ENCODE results near the gene TNIP2.

The TNIP2 gene

DNA sequence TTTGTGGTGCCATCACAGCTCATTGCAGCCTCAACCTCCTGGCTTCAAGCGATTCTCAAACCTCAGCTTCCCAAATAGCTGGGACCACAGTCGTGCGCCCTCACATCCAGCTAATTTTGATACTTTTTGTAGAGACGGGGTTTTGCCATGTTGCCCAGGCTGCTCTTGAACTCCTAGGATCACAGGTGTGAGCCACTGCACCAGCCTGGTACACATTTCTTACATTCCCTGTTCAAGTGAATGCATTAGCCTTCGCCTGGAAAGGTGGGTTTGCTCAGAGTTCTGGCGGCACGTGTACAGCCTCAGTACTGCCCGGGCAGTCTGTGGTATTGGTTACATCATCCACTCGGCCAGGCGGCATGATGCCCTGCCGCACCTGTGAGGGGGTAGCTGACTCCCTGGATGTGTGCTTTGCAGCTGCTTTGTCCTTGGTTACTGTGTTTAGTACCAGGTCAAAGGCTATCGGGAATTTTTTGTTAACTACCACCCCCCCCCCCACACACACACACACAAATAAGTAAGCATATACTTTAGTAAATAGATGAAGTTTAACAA is 57.1 kb downstream of the TNIP2 start:
- H3K27ac ChIP-seq, result no peak overlapping the region
- no peak overlapping the region for H3K4me3 ChIP-seq (ENCODE audit: low read depth in 1 of 2, low read length in 1 of 2)
- no peaks in the 10 kb centered on the region for H3K9me3 ChIP-seq
- H3K4me1 ChIP-seq (ENCODE audit: control insufficient read depth in 1 of 2, insufficient read depth in 1 of 2, low read depth in 1 of 2, low read length in 1 of 2), result no peaks in the 10 kb centered on the region
- TF ChIP-seq, protein P1, sequence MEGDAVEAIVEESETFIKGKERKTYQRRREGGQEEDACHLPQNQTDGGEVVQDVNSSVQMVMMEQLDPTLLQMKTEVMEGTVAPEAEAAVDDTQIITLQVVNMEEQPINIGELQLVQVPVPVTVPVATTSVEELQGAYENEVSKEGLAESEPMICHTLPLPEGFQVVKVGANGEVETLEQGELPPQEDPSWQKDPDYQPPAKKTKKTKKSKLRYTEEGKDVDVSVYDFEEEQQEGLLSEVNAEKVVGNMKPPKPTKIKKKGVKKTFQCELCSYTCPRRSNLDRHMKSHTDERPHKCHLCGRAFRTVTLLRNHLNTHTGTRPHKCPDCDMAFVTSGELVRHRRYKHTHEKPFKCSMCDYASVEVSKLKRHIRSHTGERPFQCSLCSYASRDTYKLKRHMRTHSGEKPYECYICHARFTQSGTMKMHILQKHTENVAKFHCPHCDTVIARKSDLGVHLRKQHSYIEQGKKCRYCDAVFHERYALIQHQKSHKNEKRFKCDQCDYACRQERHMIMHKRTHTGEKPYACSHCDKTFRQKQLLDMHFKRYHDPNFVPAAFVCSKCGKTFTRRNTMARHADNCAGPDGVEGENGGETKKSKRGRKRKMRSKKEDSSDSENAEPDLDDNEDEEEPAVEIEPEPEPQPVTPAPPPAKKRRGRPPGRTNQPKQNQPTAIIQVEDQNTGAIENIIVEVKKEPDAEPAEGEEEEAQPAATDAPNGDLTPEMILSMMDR (IDR thresholded peaks at IDR 0.05), result no peak
- H3K36me3 ChIP-seq, result peaks cover 99% of the 10 kb centered on the region
- no peaks in the 10 kb centered on the region for H3K27me3 ChIP-seq

DNA sequence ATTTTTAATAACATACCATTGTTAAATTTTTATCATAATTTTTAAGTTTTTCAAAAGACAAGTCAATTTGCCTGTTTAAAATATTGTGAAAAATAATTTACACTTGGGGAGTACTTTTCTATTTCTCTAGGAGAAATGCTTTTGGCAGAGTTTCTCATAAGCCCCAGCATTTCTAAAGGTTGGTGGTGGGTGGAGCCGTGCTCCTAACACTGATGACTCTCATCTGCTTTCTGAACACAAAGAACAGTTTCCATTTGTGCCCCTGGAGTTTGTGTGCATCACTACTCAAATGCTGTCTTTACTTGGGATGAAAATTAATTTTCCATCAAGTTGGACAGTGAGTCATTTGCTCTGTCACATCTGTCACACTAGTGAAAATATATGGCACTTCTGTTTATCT is 57.6 kb downstream of the TNIP2 start:
- H3K27ac ChIP-seq, result no peak overlapping the region
- H3K4me1 ChIP-seq (ENCODE audit: control insufficient read depth in 1 of 2, insufficient read depth in 1 of 2, low read depth in 1 of 2, low read length in 1 of 2), result no peaks in the 10 kb centered on the region
- no peaks in the 10 kb centered on the region for H3K27me3 ChIP-seq
- TF ChIP-seq, protein P1 (IDR thresholded peaks at IDR 0.05), result no peak
- no peak overlapping the region for H3K4me3 ChIP-seq (ENCODE audit: low read depth in 1 of 2, low read length in 1 of 2)
- H3K36me3 ChIP-seq, result peaks cover 99% of the 10 kb centered on the region
- H3K9me3 ChIP-seq, result no peaks in the 10 kb centered on the region

DNA sequence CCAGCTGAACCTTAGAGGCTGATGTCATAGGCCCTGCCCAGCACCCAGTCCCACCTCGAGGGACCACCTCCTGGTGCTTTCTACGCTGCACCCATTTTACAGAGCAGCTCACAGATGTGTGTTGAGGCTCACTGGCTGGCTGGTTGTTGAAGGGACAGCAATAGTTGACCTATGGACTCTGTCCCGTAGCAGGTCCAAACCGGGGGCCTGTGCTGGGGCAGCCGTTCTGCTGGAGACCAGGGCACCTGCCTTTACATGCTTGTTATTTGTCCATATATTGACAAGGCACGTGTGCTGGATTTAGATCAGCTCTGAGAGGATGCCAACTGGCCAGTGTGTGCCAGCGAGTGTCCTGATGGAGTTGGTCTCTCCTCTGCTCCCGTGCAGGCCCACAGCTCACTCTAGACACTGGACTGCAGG is 58.1 kb downstream of the TNIP2 start:
- H3K4me3 ChIP-seq (ENCODE audit: low read depth in 1 of 2, low read length in 1 of 2), result no peak overlapping the region
- TF ChIP-seq, protein P1 (IDR thresholded peaks at IDR 0.05), result no peak
- H3K36me3 ChIP-seq, result peaks cover 99% of the 10 kb centered on the region

DNA sequence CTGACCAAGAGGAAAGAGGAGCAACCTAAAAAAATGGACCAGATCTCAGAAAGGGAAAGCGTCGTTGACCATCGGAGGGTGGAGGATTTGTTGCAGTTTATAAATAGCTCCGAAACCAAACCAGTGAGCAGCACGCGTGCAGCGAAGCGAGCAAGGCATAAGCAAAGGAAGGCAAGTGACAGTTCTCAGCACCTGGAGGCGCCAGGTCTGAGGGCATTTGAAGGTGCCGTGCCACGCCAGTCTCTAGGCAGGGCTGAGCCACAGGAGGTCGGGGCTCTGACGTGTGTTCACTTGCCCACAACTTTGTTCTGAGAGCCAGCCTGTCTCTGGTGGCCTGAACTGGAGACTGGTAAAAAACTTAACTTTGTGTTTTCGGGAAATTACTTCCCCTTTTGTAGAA is 59.7 kb downstream of the TNIP2 start:
- no peaks in the 10 kb centered on the region for H3K9me3 ChIP-seq
- H3K27ac ChIP-seq, result peak overlapping the region; percentile 14

More for the DNA sequence above, 58.1 kb downstream of the TNIP2 start:
- Histone ChIP-seq H3K9me3 (no peaks in the 10 kb centered on the region), H3K27ac (no peak overlapping the region), H3K4me1 (ENCODE audit: control insufficient read depth in 1 of 2, insufficient read depth in 1 of 2, low read depth in 1 of 2, low read length in 1 of 2) (no peaks in the 10 kb centered on the region), H3K27me3 (no peaks in the 10 kb centered on the region)

DNA sequence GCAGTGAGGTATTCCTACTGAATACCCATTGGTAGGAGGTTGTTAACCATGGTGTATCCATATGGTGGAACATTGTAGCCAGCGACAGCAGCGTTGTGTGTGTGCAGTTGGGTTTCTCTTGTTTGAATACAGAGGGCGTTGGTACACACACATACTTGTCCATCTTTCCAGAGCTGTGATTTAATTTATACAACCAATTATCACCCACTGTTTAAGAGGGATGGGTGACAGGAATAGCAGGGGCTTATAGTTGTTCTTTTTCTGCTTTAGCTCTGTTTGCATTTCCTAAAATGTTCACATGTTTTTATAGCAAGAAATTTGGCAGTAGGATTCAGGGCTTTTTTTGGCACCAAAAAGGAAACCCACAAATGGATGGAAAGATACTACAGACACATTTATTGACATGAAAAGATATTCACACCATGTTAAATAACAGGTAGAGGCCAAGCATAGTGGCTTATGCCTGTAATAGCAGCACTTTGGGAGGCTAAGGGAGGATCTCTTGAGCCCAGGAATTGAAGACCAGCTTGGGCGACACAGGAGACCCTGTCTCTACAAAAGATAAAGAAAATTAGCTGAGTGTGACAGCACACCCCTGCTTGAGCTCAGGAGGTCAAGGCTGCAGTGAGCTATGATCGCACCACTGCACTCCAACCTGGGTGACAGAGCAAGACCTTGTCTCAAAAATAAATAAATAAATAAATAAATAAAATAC is 60.6 kb downstream of the TNIP2 start:
- TF ChIP-seq, protein P1 (IDR thresholded peaks at IDR 0.05), result no peak
- Histone ChIP-seq H3K36me3 (peaks cover 98% of the 10 kb centered on the region), H3K9me3 (no peaks in the 10 kb centered on the region), H3K27me3 (no peaks in the 10 kb centered on the region), H3K4me3 (ENCODE audit: low read depth in 1 of 2, low read length in 1 of 2) (no peak overlapping the region), H3K27ac (no peak overlapping the region), H3K4me1 (ENCODE audit: control insufficient read depth in 1 of 2, insufficient read depth in 1 of 2, low read depth in 1 of 2, low read length in 1 of 2) (no peaks in the 10 kb centered on the region)

More for the DNA sequence above, 59.7 kb downstream of the TNIP2 start:
- no peaks in the 10 kb centered on the region for H3K27me3 ChIP-seq
- no peak overlapping the region for H3K4me3 ChIP-seq (ENCODE audit: low read depth in 1 of 2, low read length in 1 of 2)
- H3K36me3 ChIP-seq, result peaks cover 97% of the 10 kb centered on the region
- no peaks in the 10 kb centered on the region for H3K4me1 ChIP-seq (ENCODE audit: control insufficient read depth in 1 of 2, insufficient read depth in 1 of 2, low read depth in 1 of 2, low read length in 1 of 2)
- TF ChIP-seq, protein P1 (IDR thresholded peaks at IDR 0.05), result no peak
